H9 (cell line): ENCODE results near the gene SYNRG. TPM values are rescaled to one million over a fixed set of nuclear protein-coding genes. Genes with fewer than 3 reads are reported as not detected.

ENCODE experiments used
- DNase-seq: peaks from one replicate; pipeline ENCODE4 v3.0.0-alpha.2; 2017
- H2AFZ ChIP-seq: one replicate; pipeline ENCODE4 v1.6.1; 2013; ENCODE audit warnings: mild to moderate bottlenecking, low read length, control low read depth, moderate library complexity
- H2AK5ac ChIP-seq: 2 replicates; pipeline ENCODE4 v1.6.1; 2013; ENCODE audit warnings: low read length, control low read depth, mixed read lengths; ENCODE audit not compliant: insufficient read length
- H2BK120ac ChIP-seq: one replicate; pipeline ENCODE4 v1.6.1; 2013; ENCODE audit warnings: low read depth, mild to moderate bottlenecking, low read length, control low read depth, inconsistent platforms; ENCODE audit not compliant: poor library complexity, severe bottlenecking
- H2BK12ac ChIP-seq: 2 replicates; pipeline ENCODE4 v1.6.1; 2013; ENCODE audit warnings: low read length, control low read depth, mixed read lengths, low read depth; ENCODE audit not compliant: insufficient read length
- H2BK15ac ChIP-seq: 2 replicates; pipeline ENCODE4 v1.6.1; 2013; ENCODE audit warnings: low read depth, low read length, control low read depth
- H2BK20ac ChIP-seq: one replicate; pipeline ENCODE4 v1.6.1; 2013; ENCODE audit warnings: low read depth, mild to moderate bottlenecking, low read length, control low read depth, inconsistent platforms; ENCODE audit not compliant: poor library complexity, severe bottlenecking
- H2BK5ac ChIP-seq: 2 replicates; pipeline ENCODE4 v1.6.1; 2013; ENCODE audit warnings: low read length, control low read depth, mixed read lengths; ENCODE audit not compliant: insufficient read length
- H3K14ac ChIP-seq: 2 replicates; pipeline ENCODE4 v1.6.1; 2013; ENCODE audit warnings: low read length, control low read depth; ENCODE audit not compliant: insufficient read depth
- H3K18ac ChIP-seq: 2 replicates; pipeline ENCODE4 v1.6.1; 2013; ENCODE audit warnings: low read depth, mild to moderate bottlenecking, mixed read lengths, low read length, control low read depth; ENCODE audit not compliant: insufficient read length
- H3K23ac ChIP-seq: 2 replicates; pipeline ENCODE4 v1.6.1; 2013; ENCODE audit warnings: low read length, control low read depth, mixed read lengths, low read depth; ENCODE audit not compliant: insufficient read length
- H3K23me2 ChIP-seq: 2 replicates; pipeline ENCODE4 v1.6.1; 2013; ENCODE audit warnings: low read depth, mild to moderate bottlenecking, mixed read lengths, low read length, control low read depth; ENCODE audit not compliant: insufficient read length, poor library complexity, severe bottlenecking
- H3K27ac ChIP-seq: 2 replicates; pipeline ENCODE4 v1.5.1; 2013; ENCODE audit warnings: low read length, control low read depth, mixed read lengths, low read depth; ENCODE audit not compliant: insufficient read length
- H3K27me3 ChIP-seq: 2 replicates; pipeline ENCODE4 v1.6.1; 2013; ENCODE audit warnings: low read length, control low read depth, inconsistent platforms; ENCODE audit not compliant: insufficient read depth
- H3K4ac ChIP-seq: 2 replicates; pipeline ENCODE4 v1.6.1; 2013; ENCODE audit warnings: low read depth, mild to moderate bottlenecking, control low read depth, inconsistent platforms, low read length, moderate library complexity
- H3K4me1 ChIP-seq: 2 replicates; pipeline ENCODE4 v1.6.1; 2013; ENCODE audit warnings: low read length, control low read depth, inconsistent platforms; ENCODE audit not compliant: insufficient read depth
- H3K4me2 ChIP-seq: 2 replicates; pipeline ENCODE4 v1.6.1; 2013; ENCODE audit warnings: low read length, control low read depth, mixed read lengths; ENCODE audit not compliant: insufficient read length, insufficient read depth
- H3K56ac ChIP-seq: 2 replicates; pipeline ENCODE4 v1.6.1; 2013; ENCODE audit warnings: low read depth, mild to moderate bottlenecking, mixed read lengths, low read length, control low read depth; ENCODE audit not compliant: insufficient read length
- H3K79me1 ChIP-seq: 2 replicates; pipeline ENCODE4 v1.6.1; 2013; ENCODE audit warnings: low read depth, mild to moderate bottlenecking, moderate library complexity, low read length, control low read depth, inconsistent platforms; ENCODE audit not compliant: insufficient read depth, poor library complexity, severe bottlenecking
- H3K79me2 ChIP-seq: 2 replicates; pipeline ENCODE4 v1.6.1; 2013; ENCODE audit warnings: low read length, control low read depth, inconsistent platforms; ENCODE audit not compliant: insufficient read depth
- H3K9ac ChIP-seq: 2 replicates; pipeline ENCODE4 v1.6.1; 2013; ENCODE audit warnings: low read length, control low read depth, mixed read lengths; ENCODE audit not compliant: insufficient read length; ENCODE audit errors: extremely low read depth
- H3K9me3 ChIP-seq: one replicate; pipeline ENCODE4 v1.6.1; 2013; ENCODE audit warnings: low read depth, low read length, inconsistent platforms; ENCODE audit not compliant: control insufficient read depth
- H3T11ph ChIP-seq: one replicate; pipeline ENCODE4 v1.6.1; 2013; ENCODE audit warnings: mild to moderate bottlenecking, low read length, control low read depth, inconsistent platforms
- H4K20me1 ChIP-seq: one replicate; pipeline ENCODE4 v1.6.1; 2013; ENCODE audit not compliant: control insufficient read depth, insufficient read length, insufficient read depth
- H4K5ac ChIP-seq: 2 replicates; pipeline ENCODE4 v1.6.1; 2013; ENCODE audit warnings: low read depth, mild to moderate bottlenecking, mixed read lengths, low read length, control low read depth; ENCODE audit not compliant: insufficient read length
- H4K8ac ChIP-seq: replicated peaks from 2 replicates; pipeline ENCODE4 v1.6.1; 2013; ENCODE audit warnings: low read length, control low read depth, mixed read lengths, low read depth; ENCODE audit not compliant: insufficient read length
- H4K91ac ChIP-seq: 2 replicates; pipeline ENCODE4 v1.6.1; 2013; ENCODE audit warnings: low read depth, mild to moderate bottlenecking, moderate library complexity, mixed read lengths, low read length, control low read depth; ENCODE audit not compliant: insufficient read length
- H3K27ac Mint-ChIP-seq, 3 experiments: 2 replicates in 2 of 3; 3 replicates in 1 of 3; pipeline ENCODE4 v1.8.0; 2020 to 2021; ENCODE audit warnings: mixed read lengths in 3 of 3, mild to moderate bottlenecking in 1 of 3, moderate library complexity in 1 of 3
- H3K27me3 Mint-ChIP-seq: 2 replicates; pipeline ENCODE4 v1.8.0; 2021; ENCODE audit warnings: low read depth, mild to moderate bottlenecking, moderate library complexity, mixed read lengths
- H3K36me3 Mint-ChIP-seq, 3 experiments: 2 replicates in 2 of 3; 3 replicates in 1 of 3; pipeline ENCODE4 v1.8.0; 2020 to 2021; ENCODE audit warnings: low read depth in 3 of 3, mixed read lengths in 3 of 3; ENCODE audit not compliant: insufficient read depth in 1 of 3
- H3K4me1 Mint-ChIP-seq, 2 experiments: 2 replicates each; pipeline ENCODE4 v1.8.0; 2020; ENCODE audit warnings: mixed read lengths in 2 of 2
- H3K4me3 Mint-ChIP-seq, 2 experiments: 2 replicates in 1 of 2; 3 replicates in 1 of 2; pipeline ENCODE4 v1.8.0; 2020 to 2021; ENCODE audit warnings: mild to moderate bottlenecking in 2 of 2, mixed read lengths in 2 of 2, moderate library complexity in 1 of 2
- H3K9me3 Mint-ChIP-seq, 2 experiments: 2 replicates in 1 of 2; 3 replicates in 1 of 2; pipeline ENCODE4 v1.8.0; 2020; ENCODE audit warnings: mild to moderate bottlenecking in 2 of 2, mixed read lengths in 2 of 2, moderate library complexity in 1 of 2
- CTCF ChIP-seq: fragments of 200-600 bp; sonication (generic); conservative IDR thresholded peaks from 3 replicates; pipeline ENCODE4 v1.8.0; 2021; ENCODE audit warnings: antibody characterized with exemption, mild to moderate bottlenecking
- WGBS: extraction: QIAGEN DNeasy Blood & Tissue Kit; methylation state at CpG from one replicate; pipeline ENCODE4 v1.1.7; 2013; ENCODE audit warnings: missing lambda C conversion rate, low lambda C conversion rate, mixed read lengths; ENCODE audit not compliant: insufficient read length; ENCODE audit errors: extremely low coverage; 5-methylcytosine and 5-hydroxymethylcytosine counted together
- total RNA-seq: library from RNA; stranded (reverse); gene quantifications from 2 replicates; pipeline ENCODE4 v1.2.1, GENCODE V29; 2021

Gene SYNRG
- total RNA-seq, 1 experiment from 2014 or later, result 30.5 TPM

- Mint-ChIP-seq H3K9me3 (no peaks in the 10 kb centered on the region), H3K4me3 (no peak overlapping the region), H3K4me1 (peaks cover 15 to 20% of the 10 kb centered on the region in 2 experiments), H3K27ac (0 out of 7 replicates have a peak overlapping the region, but pooled peaks of 1 of the 3 experiments have one; percentile 55), H3K27me3 (no peaks in the 10 kb centered on the region), H3K36me3 (peaks cover 3 to 52% (median 44%) of the 10 kb centered on the region in 3 experiments; a peak in 5 of 7 replicates)
- Histone ChIP-seq H3K9ac (no peak overlapping the region), H3K27ac (no peak overlapping the region), H2AFZ (no peak overlapping the region), H4K20me1 (no peaks in the 10 kb centered on the region), H4K8ac (no peak overlapping the region), H2BK20ac (no peak overlapping the region), H4K91ac (no peak overlapping the region), H3K79me1 (no peaks in the 10 kb centered on the region), H2BK12ac (no peak overlapping the region), H4K5ac (no peak overlapping the region), H3K79me2 (no peaks in the 10 kb centered on the region), H3K4me1 (peaks cover under 1% of the 10 kb centered on the region; the same call in 1 of the 2 replicates), H2BK5ac (no peak overlapping the region), H3K56ac (no peak overlapping the region), H3T11ph (no peak overlapping the region), H3K27me3 (no peaks in the 10 kb centered on the region), H3K14ac (no peak overlapping the region), H3K4ac (no peak overlapping the region), H3K9me3 (no peaks in the 10 kb centered on the region), H3K23ac (no peak overlapping the region), H2BK15ac (no peak overlapping the region), H2AK5ac (no peak overlapping the region), H3K4me2 (no peak overlapping the region), H3K23me2 (no peaks in the 10 kb centered on the region), H2BK120ac (no peak overlapping the region), H3K18ac (no peak overlapping the region)
- WGBS, result no CpG with 5 or more reads among the region's 2 CpGs
- no peak for TF ChIP-seq CTCF
- no peak for DNase-seq
These were observed 131.0 kb downstream of the SYNRG start for GRCh38 chr17:37478187-37478586.
